Cardiac muscle cell (in vitro differentiated cells and primary cell): ENCODE results near the gene OBSCN. TPM values are rescaled to one million over a fixed set of nuclear protein-coding genes. Genes with fewer than 3 reads are reported as not detected.

Experiments used
- DNase-seq, 2 donors: peaks; one replicate each; pipeline versions ENCODE4 v3.0.0 to v3.0.0-alpha.2; 2010 to 2017; ENCODE audit warnings: low read depth in 1 of 2, low spot score in 1 of 2
- H3K27ac ChIP-seq: fragments of 200-600 bp; sonication (generic); 2 replicates; pipeline ENCODE4 v1.5.1; 2016
- H3K27me3 ChIP-seq: fragments of 200-600 bp; sonication (generic); 2 replicates; pipeline ENCODE4 v1.6.0; 2016; ENCODE audit warnings: control low read depth
- H3K36me3 ChIP-seq: fragments of 200-600 bp; sonication (generic); 2 replicates; pipeline ENCODE4 v1.5.1; 2016; ENCODE audit warnings: control low read depth
- H3K4me1 ChIP-seq: fragments of 200-600 bp; sonication (generic); 2 replicates; pipeline ENCODE4 v1.8.1; 2017; ENCODE audit warnings: low read depth, mild to moderate bottlenecking, mixed run types
- H3K4me3 ChIP-seq: fragments of 200-600 bp; sonication (generic); 2 replicates; pipeline ENCODE4 v1.5.1; 2016; ENCODE audit warnings: mild to moderate bottlenecking
- H3K9me3 ChIP-seq: fragments of 200-600 bp; sonication (generic); 2 replicates; pipeline ENCODE4 v1.5.1; 2017; ENCODE audit warnings: low read depth, mild to moderate bottlenecking, control low read depth
- CTCF ChIP-seq: IDR thresholded peaks from 2 replicates; pipeline ENCODE4 v1.5.1; 2012; ENCODE audit warnings: low read depth, mild to moderate bottlenecking, low read length
- polyA plus RNA-seq: library from polyadenylated mRNA; unstranded; fragments of >200 nt; fragmentation: Nextera tagmentation; extraction: Ambion mirVana; gene quantifications from 2 replicates; pipeline ENCODE4 v1.2.1, GENCODE V29; 2016
- total RNA-seq: library from RNA; depleted of rRNA; stranded (reverse); fragments of >200 nt; gene quantifications from 2 replicates; pipeline ENCODE4 v1.2.3, GENCODE V29; 2016

The OBSCN gene
- total and polyA plus RNA-seq, 2 experiments from 2014 or later: 87.1 to 390 TPM

DNA sequence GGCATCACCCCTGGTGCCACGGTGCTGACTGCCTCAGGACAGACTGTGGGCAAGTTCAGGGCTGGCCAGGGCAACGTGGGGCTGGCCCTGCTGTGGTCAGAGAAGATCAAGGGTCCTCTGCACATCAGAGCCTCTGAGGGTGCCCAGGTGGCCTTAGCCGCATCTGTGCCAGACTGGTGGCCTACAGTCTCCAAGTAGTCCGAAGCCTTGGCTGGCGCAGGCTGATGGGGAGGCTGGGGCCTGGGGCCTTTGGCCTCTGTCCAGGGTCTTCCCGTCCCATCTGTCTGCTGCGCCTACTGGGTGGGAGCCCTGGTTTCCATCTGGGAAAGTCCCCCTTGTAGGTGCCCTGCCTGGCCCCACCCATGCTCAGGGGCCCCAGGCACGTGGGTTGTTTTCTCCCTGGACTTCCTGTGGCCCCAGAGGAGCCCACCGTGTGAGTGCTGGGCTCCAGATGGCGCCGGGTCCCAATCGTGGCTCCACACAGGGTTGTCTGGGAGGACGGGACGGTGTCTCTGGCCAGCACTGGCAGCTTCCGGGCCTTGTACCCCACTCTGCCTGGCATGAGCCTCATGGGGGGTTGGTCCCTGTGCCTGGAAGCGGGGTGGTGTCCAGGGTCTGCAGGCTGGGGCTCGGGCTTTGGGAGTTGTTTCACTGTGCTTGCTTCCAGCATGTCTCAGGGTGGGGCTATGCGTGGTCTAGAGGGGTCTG is 32.4 kb upstream of the OBSCN start:
- Histone ChIP-seq H3K4me3 (no peak overlapping the region), H3K4me1 (no peaks in the 10 kb centered on the region), H3K27me3 (no peaks in the 10 kb centered on the region), H3K9me3 (no peaks in the 10 kb centered on the region), H3K36me3 (no peaks in the 10 kb centered on the region), H3K27ac (no peak overlapping the region)
- DNase-seq: no peak
- no peak for TF ChIP-seq CTCF

DNA sequence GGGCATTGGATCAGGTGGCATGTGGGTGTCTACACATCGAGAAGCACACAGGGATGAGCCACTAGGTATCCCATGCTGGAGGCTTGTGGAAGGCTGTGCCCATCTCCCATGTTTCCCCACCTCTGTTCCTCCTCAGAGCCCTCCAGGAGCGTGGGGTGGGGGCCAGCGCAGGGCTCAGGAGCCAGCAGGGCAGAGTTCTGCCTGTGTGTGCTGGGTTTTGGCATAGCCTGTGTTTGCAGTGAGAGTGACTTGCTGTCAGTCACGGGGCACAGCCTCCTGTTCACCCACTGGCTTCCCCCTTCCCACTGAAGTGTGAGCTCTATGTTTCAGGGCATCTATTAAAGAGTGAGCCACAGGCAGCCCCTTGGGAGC is 31.8 kb upstream of the OBSCN start:
- H3K4me1 ChIP-seq: no peaks in the 10 kb centered on the region
- DNase-seq: no peak

DNA sequence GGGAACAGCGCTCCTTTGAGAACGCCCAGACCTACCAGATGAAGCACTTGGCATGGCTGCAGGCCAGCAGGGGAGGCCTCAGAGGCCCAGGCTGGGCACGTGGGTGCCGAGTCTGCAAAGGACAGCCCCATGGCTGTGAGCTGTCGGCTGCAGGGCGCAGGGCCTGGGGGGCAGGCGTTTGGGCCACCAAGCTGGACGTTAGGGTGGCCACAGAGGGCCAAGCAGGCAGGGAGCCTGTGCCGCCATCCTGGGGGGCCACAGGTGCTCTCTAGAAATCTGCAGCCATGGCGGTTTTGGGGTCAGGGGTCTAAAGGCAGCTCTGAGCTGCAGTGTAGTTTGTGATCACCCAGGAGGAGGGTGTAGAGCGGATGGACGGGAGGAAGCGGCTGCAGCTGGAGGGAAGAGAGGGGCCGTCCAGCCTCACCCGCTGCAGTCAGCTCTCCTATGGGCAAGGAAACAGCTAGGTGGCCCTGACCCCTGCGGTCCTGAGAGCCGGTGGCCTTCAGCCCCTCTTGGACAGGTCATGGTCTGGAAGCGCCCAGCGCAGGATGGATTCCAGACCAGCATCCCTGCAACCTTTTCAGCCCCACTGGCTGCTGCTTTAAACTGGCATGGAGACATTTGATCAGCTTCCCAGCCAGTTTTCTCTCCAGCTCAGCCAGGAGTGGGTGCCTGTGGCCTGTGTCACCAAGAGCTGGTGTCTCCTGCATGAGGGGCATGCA is 31.2 kb upstream of the OBSCN start:
- no peaks in the 10 kb centered on the region for H3K36me3 ChIP-seq
- DNase-seq: no peak
- H3K27me3 ChIP-seq: no peaks in the 10 kb centered on the region
- H3K9me3 ChIP-seq: no peaks in the 10 kb centered on the region
- H3K4me3 ChIP-seq: no peak overlapping the region
- H3K4me1 ChIP-seq: no peaks in the 10 kb centered on the region
- no peak overlapping the region for H3K27ac ChIP-seq
- no peak for TF ChIP-seq CTCF

More for the DNA sequence above, 31.8 kb upstream of the OBSCN start:
- Histone ChIP-seq H3K9me3 (no peaks in the 10 kb centered on the region), H3K4me3 (no peak overlapping the region), H3K27me3 (no peaks in the 10 kb centered on the region), H3K36me3 (no peaks in the 10 kb centered on the region), H3K27ac (no peak overlapping the region)
- no peak for TF ChIP-seq CTCF

- no peak for TF ChIP-seq CTCF
- DNase-seq: no peak
- no peaks in the 10 kb centered on the region for H3K9me3 ChIP-seq
- H3K27ac ChIP-seq: no peak overlapping the region
- H3K36me3 ChIP-seq: no peaks in the 10 kb centered on the region
- H3K4me1 ChIP-seq: no peaks in the 10 kb centered on the region
- H3K4me3 ChIP-seq: no peak overlapping the region
- no peaks in the 10 kb centered on the region for H3K27me3 ChIP-seq
Measured at GRCh38 chr1:228177183-228177475, 30.7 kb upstream of the OBSCN start.

DNA sequence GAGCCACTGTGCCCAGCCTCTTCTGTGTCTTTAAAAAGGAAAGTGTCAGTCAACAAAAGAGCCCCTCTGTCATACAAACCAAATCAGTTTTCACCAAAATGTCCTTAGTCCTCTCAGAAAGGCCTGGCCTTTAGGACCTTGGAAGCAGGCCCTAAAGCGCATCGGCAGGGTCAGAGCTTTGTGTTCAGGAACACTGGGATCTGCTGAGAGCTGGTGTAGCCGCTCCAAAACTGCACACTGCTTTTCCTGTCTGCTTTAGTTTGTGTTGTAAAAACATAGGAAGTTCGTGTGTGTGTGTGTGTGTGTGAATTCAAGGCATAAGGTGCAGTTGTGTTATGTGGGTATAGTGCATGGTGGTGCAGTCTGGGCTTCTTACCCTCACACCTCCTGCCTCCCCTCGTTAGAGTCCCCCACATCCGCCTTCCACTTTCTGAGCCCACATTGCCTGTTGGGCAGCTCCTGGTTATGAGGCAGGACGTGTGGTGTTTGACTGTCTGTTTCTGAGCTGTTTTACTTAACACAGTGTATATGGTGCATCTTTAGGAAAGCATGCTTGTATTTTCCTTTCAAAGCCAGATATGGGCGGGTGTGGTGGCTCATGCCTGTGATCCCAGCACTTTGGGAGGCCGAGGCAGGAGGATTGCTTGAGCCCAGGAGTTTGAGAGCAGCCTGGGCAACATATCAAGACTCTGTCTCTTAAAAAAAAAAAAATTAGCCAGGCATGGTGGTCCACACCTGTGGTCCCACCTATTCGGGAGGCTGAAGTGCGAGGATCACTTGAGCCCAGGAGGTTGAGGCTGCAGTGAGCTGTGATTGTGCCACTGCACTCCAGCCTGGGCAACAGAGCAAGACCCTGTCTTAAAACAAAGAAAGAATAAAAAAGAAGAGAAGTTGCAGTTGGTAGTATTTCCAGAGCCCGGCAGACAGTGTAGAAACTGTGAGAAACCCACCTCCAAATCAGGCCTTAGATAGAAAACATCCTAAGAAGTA is 29.8 kb upstream of the OBSCN start:
- Histone ChIP-seq H3K27ac (no peak overlapping the region), H3K9me3 (no peaks in the 10 kb centered on the region)
- DNase-seq: no peak

More for the DNA sequence above, 29.8 kb upstream of the OBSCN start:
- Histone ChIP-seq H3K4me3 (no peak overlapping the region), H3K27me3 (no peaks in the 10 kb centered on the region), H3K36me3 (no peaks in the 10 kb centered on the region), H3K4me1 (no peaks in the 10 kb centered on the region)
- TF ChIP-seq CTCF: no peak
